GM18517 (cell line): Measurements from ENCODE around the gene FAM81B.
"Not testable (repeated sequence)": the region's sequence is repeated elsewhere in the genome, so short reads cannot be mapped to it uniquely, and the experiment has no call there.

Experiments
- ATAC-seq: cut with Tn5 transposase; IDR thresholded peaks from one replicate; pipeline ENCODE4 v1.9.1; 2021; ENCODE audit warnings: mild to moderate bottlenecking, moderate library complexity; ENCODE audit not compliant: unreplicated experiment

Gene FAM81B

GRCh38 chr5:95390812-95391492 is at the start of gene FAM81B:
TSS of gene FAM81B (plus strand) at chr5:95391366. CDS start at chr5:95391390, 24 bp downstream.
- ATAC-seq, result no peak

GRCh38 chr5:95341444-95341843 is 49.7 kb upstream of the FAM81B start:
- ATAC-seq, result not testable (repeated sequence)

- ATAC-seq, result no peak
These were observed 43.6 kb upstream of the FAM81B start for GRCh38 chr5:95347506-95348120.

- ATAC-seq, result no peak
These were observed 40.5 kb upstream of the FAM81B start for GRCh38 chr5:95350631-95351030.

- ATAC-seq, result no peak
These were observed 38.5 kb upstream of the FAM81B start for GRCh38 chr5:95352691-95353090.

- no peak for ATAC-seq
These were observed 32.8 kb upstream of the FAM81B start for GRCh38 chr5:95358320-95358719.

- no peak for ATAC-seq
These were observed 32.3 kb upstream of the FAM81B start for GRCh38 chr5:95358848-95359247.

GRCh38 chr5:95360667-95361066 is 30.5 kb upstream of the FAM81B start:
- not testable (repeated sequence) for ATAC-seq

GRCh38 chr5:95365302-95366095 is 25.7 kb upstream of the FAM81B start:
- no peak for ATAC-seq

- ATAC-seq, result no peak
These were observed 21.4 kb upstream of the FAM81B start for GRCh38 chr5:95369782-95370181.

GRCh38 chr5:95374061-95374460 is 17.1 kb upstream of the FAM81B start:
- ATAC-seq, result no peak

GRCh38 chr5:95375591-95375990 is 15.6 kb upstream of the FAM81B start:
- no peak for ATAC-seq

GRCh38 chr5:95379133-95379532 is 12.0 kb upstream of the FAM81B start:
- no peak for ATAC-seq

- no peak for ATAC-seq
These were observed 11.0 kb upstream of the FAM81B start for GRCh38 chr5:95380103-95380628.

GRCh38 chr5:95382801-95383200 is 8.4 kb upstream of the FAM81B start:
- no peak for ATAC-seq

- ATAC-seq, result no peak
These were observed 6.5 kb upstream of the FAM81B start for GRCh38 chr5:95384485-95385213.

GRCh38 chr5:95385334-95385733 is 5.8 kb upstream of the FAM81B start:
- ATAC-seq, result no peak

GRCh38 chr5:95391965-95392364 is 799 bp downstream of the FAM81B start:
- ATAC-seq, result not testable (repeated sequence)

- no peak for ATAC-seq
These were observed 1.5 kb downstream of the FAM81B start for GRCh38 chr5:95392593-95393182.

- no peak for ATAC-seq
These were observed 2.1 kb downstream of the FAM81B start for GRCh38 chr5:95393279-95393678.

GRCh38 chr5:95398989-95399388 is 7.8 kb downstream of the FAM81B start:
- no peak for ATAC-seq
